Hepatocyte (in vitro differentiated cells): ENCODE results near the gene SLC19A1.

Source experiments
- CTCF ChIP-seq: fragments of 200-600 bp; sonication (generic); IDR thresholded peaks from 2 replicates; pipeline ENCODE4 v1.5.1; 2016; ENCODE audit warnings: antibody characterized with exemption, mild to moderate bottlenecking; ENCODE audit not compliant: poor library complexity
- EZH2 ChIP-seq: fragments of 200-600 bp; sonication (generic); IDR thresholded peaks from 2 replicates; pipeline ENCODE4 v1.6.1; 2016; ENCODE audit warnings: antibody characterized with exemption, mild to moderate bottlenecking, borderline replicate concordance

- TF ChIP-seq CTCF (no peak), EZH2 (no peak)
These were observed 32.4 kb downstream of the SLC19A1 start for GRCh38 chr21:45509566-45510465.
